Measurements from ENCODE around the gene JPH4.

DNA sequence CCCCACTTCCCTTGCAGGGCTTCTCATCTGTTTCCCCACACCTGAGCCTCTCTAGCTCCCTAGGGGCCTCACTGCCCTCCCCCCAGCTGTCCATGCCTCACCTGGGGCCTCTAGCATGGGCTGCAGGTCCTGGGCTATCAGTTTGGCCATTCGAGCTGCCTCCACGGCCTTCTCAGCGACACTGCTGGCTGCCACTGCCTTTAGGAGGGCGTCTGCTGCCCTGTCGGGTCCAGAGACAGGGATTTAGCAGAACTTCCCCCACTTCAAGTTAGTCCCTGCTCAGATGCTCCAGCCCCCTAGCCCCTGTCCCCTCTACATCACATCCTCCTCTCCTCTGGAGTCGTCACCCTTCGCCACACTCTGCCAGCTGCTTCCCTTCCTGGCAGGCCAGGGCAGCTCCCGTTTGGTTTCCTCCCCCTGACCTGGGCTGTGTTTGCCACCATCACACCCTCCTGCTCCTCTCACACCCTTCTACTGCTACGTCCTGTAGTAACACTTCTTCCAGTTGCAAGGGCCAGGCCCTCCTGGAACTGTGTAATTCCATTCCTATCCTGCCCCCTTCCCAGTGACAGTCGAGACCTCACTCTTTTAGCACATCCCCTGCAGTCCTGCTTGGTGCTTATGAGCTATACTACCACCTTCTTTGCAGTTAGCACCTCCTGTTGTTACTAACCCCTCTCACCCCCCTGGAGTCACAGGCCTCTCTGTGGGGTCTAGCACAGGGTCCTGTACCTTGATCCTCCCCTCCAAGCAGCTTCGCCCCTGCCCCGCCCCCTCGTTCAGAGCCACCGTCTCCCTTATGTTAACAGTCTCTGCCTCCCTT, 6.7 kb downstream of the JPH4 start:
- TF ChIP-seq, protein P1, sequence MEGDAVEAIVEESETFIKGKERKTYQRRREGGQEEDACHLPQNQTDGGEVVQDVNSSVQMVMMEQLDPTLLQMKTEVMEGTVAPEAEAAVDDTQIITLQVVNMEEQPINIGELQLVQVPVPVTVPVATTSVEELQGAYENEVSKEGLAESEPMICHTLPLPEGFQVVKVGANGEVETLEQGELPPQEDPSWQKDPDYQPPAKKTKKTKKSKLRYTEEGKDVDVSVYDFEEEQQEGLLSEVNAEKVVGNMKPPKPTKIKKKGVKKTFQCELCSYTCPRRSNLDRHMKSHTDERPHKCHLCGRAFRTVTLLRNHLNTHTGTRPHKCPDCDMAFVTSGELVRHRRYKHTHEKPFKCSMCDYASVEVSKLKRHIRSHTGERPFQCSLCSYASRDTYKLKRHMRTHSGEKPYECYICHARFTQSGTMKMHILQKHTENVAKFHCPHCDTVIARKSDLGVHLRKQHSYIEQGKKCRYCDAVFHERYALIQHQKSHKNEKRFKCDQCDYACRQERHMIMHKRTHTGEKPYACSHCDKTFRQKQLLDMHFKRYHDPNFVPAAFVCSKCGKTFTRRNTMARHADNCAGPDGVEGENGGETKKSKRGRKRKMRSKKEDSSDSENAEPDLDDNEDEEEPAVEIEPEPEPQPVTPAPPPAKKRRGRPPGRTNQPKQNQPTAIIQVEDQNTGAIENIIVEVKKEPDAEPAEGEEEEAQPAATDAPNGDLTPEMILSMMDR (IDR thresholded peaks at IDR 0.05): no peak
- TF ChIP-seq POLR2A (IDR thresholded peaks at IDR 0.05): no peak
